SK-N-DZ (cell line): ENCODE results near the gene A3GALT2.

Experiments used
- DNase-seq: peaks from one replicate; pipeline ENCODE4 v3.0.0-alpha.2; 2015; ENCODE audit warnings: low spot score

A3GALT2 gene

GRCh38 chr1:33272509-33272908 is 48.4 kb downstream of the A3GALT2 start:
- DNase-seq: no peak

GRCh38 chr1:33271666-33272505 is 49.0 kb downstream of the A3GALT2 start:
- DNase-seq: no peak

GRCh38 chr1:33270808-33271465 is 50.0 kb downstream of the A3GALT2 start:
- no peak for DNase-seq

- no peak for DNase-seq
Measured at GRCh38 chr1:33270379-33270778, 50.5 kb downstream of the A3GALT2 start.

- no peak for DNase-seq
Measured at GRCh38 chr1:33269621-33270020, 51.3 kb downstream of the A3GALT2 start.

GRCh38 chr1:33268927-33269610 is 51.8 kb downstream of the A3GALT2 start:
- no peak for DNase-seq

GRCh38 chr1:33268457-33268856 is 52.4 kb downstream of the A3GALT2 start:
- DNase-seq: no peak

GRCh38 chr1:33267468-33268205 is 53.3 kb downstream of the A3GALT2 start:
- no peak for DNase-seq

- DNase-seq: no peak
Measured at GRCh38 chr1:33266766-33267165, 54.1 kb downstream of the A3GALT2 start.

GRCh38 chr1:33265780-33266605 is 54.9 kb downstream of the A3GALT2 start:
- no peak for DNase-seq

GRCh38 chr1:33263890-33264504 is 56.9 kb downstream of the A3GALT2 start:
- DNase-seq: no peak

- DNase-seq: no peak
Measured at GRCh38 chr1:33261344-33261743, 59.6 kb downstream of the A3GALT2 start.

- DNase-seq: no peak
Measured at GRCh38 chr1:33260439-33260838, 60.5 kb downstream of the A3GALT2 start.

GRCh38 chr1:33259879-33260278 is 61.0 kb downstream of the A3GALT2 start:
- DNase-seq: no peak

- DNase-seq: no peak
Measured at GRCh38 chr1:33258788-33259274, 62.1 kb downstream of the A3GALT2 start.

GRCh38 chr1:33257772-33258712 is 62.9 kb downstream of the A3GALT2 start:
- no peak for DNase-seq

GRCh38 chr1:33257207-33257771 is 63.6 kb downstream of the A3GALT2 start:
- DNase-seq: no peak
